Body of pancreas (tissue), 4 donors: ENCODE data around the gene INSR.

Experiments used
- CTCF ChIP-seq, 7 experiments: fragments of 450-650 bp in 4 of 7; fragments of 200-600 bp in 3 of 7; sonication (generic) in 3 of 7; IDR thresholded peaks; one replicate each; pipeline ENCODE4 v1.5.1; 2016 to 2019; ENCODE audit warnings: antibody characterized with exemption in 7 of 7
- POLR2A ChIP-seq, 3 donors: fragments of 450-650 bp; IDR thresholded peaks; one replicate each; pipeline ENCODE4 v1.6.1; 2016; ENCODE audit warnings: antibody characterized with exemption in 3 of 3, mild to moderate bottlenecking in 2 of 3

GRCh38 chr19:7197119-7197759, 97.0 kb downstream of the INSR start:
- TF ChIP-seq CTCF (IDR thresholded peaks at IDR 0.05) (no peak), POLR2A (IDR thresholded peaks at IDR 0.05) (peak in 2 of 3 donors; percentile 28 to 51)
